GM23338 (cell line): ENCODE data around the gene FXN. TPM values are rescaled to one million over a fixed set of nuclear protein-coding genes. Genes with fewer than 3 reads are reported as not detected.

Source experiments
- CREB1 ChIP-seq: fragments of 250-450 bp; sonication (Bioruptor Pico); IDR thresholded peaks from 2 replicates; pipeline ENCODE4 v1.5.0; 2020; ENCODE audit warnings: low read depth, mild to moderate bottlenecking, moderate library complexity
- EZH2 ChIP-seq: fragments of 200-600 bp; sonication (generic); IDR thresholded peaks from one replicate; pipeline ENCODE4 v1.8.0; 2017; ENCODE audit warnings: antibody characterized with exemption, mild to moderate bottlenecking, low read depth; ENCODE audit not compliant: unreplicated experiment
- EZH2phosphoT487 ChIP-seq: fragments of 200-600 bp; sonication (generic); IDR thresholded peaks from one replicate; pipeline ENCODE4 v1.8.1; 2018; ENCODE audit warnings: antibody characterized with exemption; ENCODE audit not compliant: unreplicated experiment
- JUNB ChIP-seq: IDR thresholded peaks from one replicate; pipeline ENCODE4 v1.6.1; 2016; ENCODE audit warnings: antibody characterized with exemption; ENCODE audit not compliant: unreplicated experiment
- NANOG ChIP-seq: IDR thresholded peaks from 2 replicates; pipeline ENCODE4 v1.6.1; 2016; ENCODE audit warnings: antibody characterized with exemption, borderline replicate concordance
- STAT1 ChIP-seq: IDR thresholded peaks from one replicate; pipeline ENCODE4 v1.6.1; 2016; ENCODE audit warnings: antibody characterized with exemption; ENCODE audit not compliant: unreplicated experiment
- ZNF114 ChIP-seq: fragments of 250-450 bp; sonication (Bioruptor Pico); IDR thresholded peaks from 2 replicates; pipeline ENCODE4 v1.5.0; 2020; ENCODE audit warnings: mild to moderate bottlenecking, moderate library complexity
- ZNF462 ChIP-seq: fragments of 250-450 bp; sonication (Bioruptor Pico); IDR thresholded peaks from 2 replicates; pipeline ENCODE4 v1.5.0; 2020; ENCODE audit warnings: mild to moderate bottlenecking, moderate library complexity
- polyA plus RNA-seq: library from polyadenylated mRNA; unstranded; fragments of >200 nt; fragmentation: Nextera tagmentation; extraction: Ambion mirVana; gene quantifications from 2 replicates; pipeline ENCODE4 v1.2.1, GENCODE V29; 2016
- total RNA-seq: library from RNA; depleted of rRNA; stranded (reverse); fragments of >200 nt; shearing (Covaris generic); gene quantifications from 2 replicates; pipeline ENCODE4 v1.2.3, GENCODE V29; 2014
- TF ChIP-seq, protein P1 (sequence below): IDR thresholded peaks from 2 replicates; pipeline ENCODE4 v1.6.1; 2016; ENCODE audit warnings: antibody characterized with exemption
- TF ChIP-seq, protein P2 (sequence below): IDR thresholded peaks from one replicate; pipeline ENCODE4 v1.6.1; 2018; ENCODE audit warnings: antibody characterized with exemption; ENCODE audit not compliant: unreplicated experiment

FXN gene
- total and polyA plus RNA-seq, 2 experiments from 2014 or later: 26.1 to 66.4 TPM

DNA sequence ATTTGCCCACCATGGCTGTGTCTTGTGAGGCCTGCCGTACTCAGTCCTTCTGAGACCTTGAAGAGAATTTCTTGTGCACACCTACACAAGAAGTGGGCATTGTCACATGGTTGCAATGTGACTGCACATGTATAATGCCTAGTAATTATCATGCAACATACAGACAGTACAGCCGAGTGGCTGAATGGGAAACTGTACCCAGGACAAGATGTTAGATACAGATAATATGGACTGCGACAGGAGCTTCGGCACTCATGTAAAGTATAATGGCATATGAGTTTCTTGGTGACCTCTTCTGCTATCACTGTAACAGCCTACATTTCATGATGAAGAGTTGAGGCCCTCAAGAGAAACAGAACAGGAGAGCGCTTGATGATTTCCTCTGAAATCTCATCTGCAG is 16.8 kb upstream of the FXN start (continued):
- TF ChIP-seq ZNF462 (CRISPR knock-in tag) (no peak), ZNF114 (CRISPR knock-in tag) (no peak), EZH2phosphoT487 (no peak), JUNB (no peak), NANOG (no peak), STAT1 (no peak), CREB1 (CRISPR knock-in tag) (no peak), EZH2 (no peak)
- TF ChIP-seq, protein P1, sequence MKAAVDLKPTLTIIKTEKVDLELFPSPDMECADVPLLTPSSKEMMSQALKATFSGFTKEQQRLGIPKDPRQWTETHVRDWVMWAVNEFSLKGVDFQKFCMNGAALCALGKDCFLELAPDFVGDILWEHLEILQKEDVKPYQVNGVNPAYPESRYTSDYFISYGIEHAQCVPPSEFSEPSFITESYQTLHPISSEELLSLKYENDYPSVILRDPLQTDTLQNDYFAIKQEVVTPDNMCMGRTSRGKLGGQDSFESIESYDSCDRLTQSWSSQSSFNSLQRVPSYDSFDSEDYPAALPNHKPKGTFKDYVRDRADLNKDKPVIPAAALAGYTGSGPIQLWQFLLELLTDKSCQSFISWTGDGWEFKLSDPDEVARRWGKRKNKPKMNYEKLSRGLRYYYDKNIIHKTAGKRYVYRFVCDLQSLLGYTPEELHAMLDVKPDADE: no peak
- TF ChIP-seq, protein P2, sequence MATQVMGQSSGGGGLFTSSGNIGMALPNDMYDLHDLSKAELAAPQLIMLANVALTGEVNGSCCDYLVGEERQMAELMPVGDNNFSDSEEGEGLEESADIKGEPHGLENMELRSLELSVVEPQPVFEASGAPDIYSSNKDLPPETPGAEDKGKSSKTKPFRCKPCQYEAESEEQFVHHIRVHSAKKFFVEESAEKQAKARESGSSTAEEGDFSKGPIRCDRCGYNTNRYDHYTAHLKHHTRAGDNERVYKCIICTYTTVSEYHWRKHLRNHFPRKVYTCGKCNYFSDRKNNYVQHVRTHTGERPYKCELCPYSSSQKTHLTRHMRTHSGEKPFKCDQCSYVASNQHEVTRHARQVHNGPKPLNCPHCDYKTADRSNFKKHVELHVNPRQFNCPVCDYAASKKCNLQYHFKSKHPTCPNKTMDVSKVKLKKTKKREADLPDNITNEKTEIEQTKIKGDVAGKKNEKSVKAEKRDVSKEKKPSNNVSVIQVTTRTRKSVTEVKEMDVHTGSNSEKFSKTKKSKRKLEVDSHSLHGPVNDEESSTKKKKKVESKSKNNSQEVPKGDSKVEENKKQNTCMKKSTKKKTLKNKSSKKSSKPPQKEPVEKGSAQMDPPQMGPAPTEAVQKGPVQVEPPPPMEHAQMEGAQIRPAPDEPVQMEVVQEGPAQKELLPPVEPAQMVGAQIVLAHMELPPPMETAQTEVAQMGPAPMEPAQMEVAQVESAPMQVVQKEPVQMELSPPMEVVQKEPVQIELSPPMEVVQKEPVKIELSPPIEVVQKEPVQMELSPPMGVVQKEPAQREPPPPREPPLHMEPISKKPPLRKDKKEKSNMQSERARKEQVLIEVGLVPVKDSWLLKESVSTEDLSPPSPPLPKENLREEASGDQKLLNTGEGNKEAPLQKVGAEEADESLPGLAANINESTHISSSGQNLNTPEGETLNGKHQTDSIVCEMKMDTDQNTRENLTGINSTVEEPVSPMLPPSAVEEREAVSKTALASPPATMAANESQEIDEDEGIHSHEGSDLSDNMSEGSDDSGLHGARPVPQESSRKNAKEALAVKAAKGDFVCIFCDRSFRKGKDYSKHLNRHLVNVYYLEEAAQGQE: no peak
